ENCODE results near the gene NCBP3.

GRCh38 chr17:3890082-3890877 lies 44.2 kb upstream of the NCBP3 start:
- no peak for TF ChIP-seq CTCF (IDR thresholded peaks at IDR 0.05)
- no peak for TF ChIP-seq POLR2A (IDR thresholded peaks at IDR 0.05)

Measured in body of pancreas (tissue), 4 donors.